Neural cell (in vitro differentiated cells): ENCODE results near the gene C1QTNF4. TPM values are rescaled to one million over a fixed set of nuclear protein-coding genes. Genes with fewer than 3 reads are reported as not detected.

Source experiments
- H2AFZ ChIP-seq: fragments of 200-600, 300-800 bp; sonication (generic), shearing (Covaris generic); 2 replicates; pipeline ENCODE4 v1.6.0; 2014; ENCODE audit warnings: low read depth, mild to moderate bottlenecking, antibody characterized with exemption, low read length, moderate library complexity
- H3F3A ChIP-seq: fragments of 200-600 bp; shearing (Covaris generic); 2 replicates; pipeline ENCODE4 v1.6.1; 2016; ENCODE audit warnings: mild to moderate bottlenecking, moderate library complexity, mixed read lengths, antibody characterized with exemption, low read length; ENCODE audit not compliant: insufficient read depth, poor library complexity, severe bottlenecking
- H3K27ac ChIP-seq: fragments of 200-600, 300-800 bp; sonication (generic), shearing (Covaris generic); 2 replicates; pipeline ENCODE4 v1.5.1; 2014; ENCODE audit warnings: mild to moderate bottlenecking, low read length, moderate library complexity
- H3K27me3 ChIP-seq: fragments of 300-800, 200-600 bp; sonication (generic), shearing (Covaris generic); 2 replicates; pipeline ENCODE4 v1.6.0; 2014; ENCODE audit warnings: mild to moderate bottlenecking, low read depth, low read length, moderate library complexity; ENCODE audit not compliant: insufficient read depth
- H3K36me3 ChIP-seq: fragments of 300-800, 200-600 bp; sonication (generic), shearing (Covaris generic); 2 replicates; pipeline ENCODE4 v1.5.1; 2014; ENCODE audit warnings: mild to moderate bottlenecking, antibody characterized with exemption, low read length, moderate library complexity; ENCODE audit not compliant: insufficient read depth
- H3K4me2 ChIP-seq: fragments of 300-800, 200-600 bp; sonication (generic), shearing (Covaris generic); 2 replicates; pipeline ENCODE4 v1.6.0; 2014; ENCODE audit warnings: mild to moderate bottlenecking, low read length
- H3K4me3 ChIP-seq: fragments of 300-800, 200-600 bp; sonication (generic), shearing (Covaris generic); 2 replicates; pipeline ENCODE4 v1.5.1; 2014; ENCODE audit warnings: mild to moderate bottlenecking, low read length, moderate library complexity
- H3K79me2 ChIP-seq: fragments of 200-600 bp; shearing (Covaris generic); replicated peaks from 2 replicates; pipeline ENCODE4 v1.6.0; 2014; ENCODE audit warnings: mild to moderate bottlenecking, low read length, moderate library complexity; ENCODE audit not compliant: insufficient read depth
- H3K9ac ChIP-seq: fragments of 300-800, 200-600 bp; sonication (generic), shearing (Covaris generic); 2 replicates; pipeline ENCODE4 v1.6.1; 2016; ENCODE audit warnings: mild to moderate bottlenecking, low read length, mixed read lengths
- H3K9me2 ChIP-seq: fragments of 200-600 bp; shearing (Covaris generic); 2 replicates; pipeline ENCODE4 v1.6.1; 2016; ENCODE audit warnings: mild to moderate bottlenecking, low read length, mixed read lengths; ENCODE audit not compliant: insufficient read depth
- H3K9me3 ChIP-seq: fragments of 200-600, 300-800 bp; sonication (generic), shearing (Covaris generic); 2 replicates; pipeline ENCODE4 v1.6.1; 2016; ENCODE audit warnings: mild to moderate bottlenecking, mixed run types, low read length, moderate library complexity, mixed read lengths
- H4K20me1 ChIP-seq: fragments of 200-600 bp; shearing (Covaris generic); 2 replicates; pipeline ENCODE4 v1.6.1; 2016; ENCODE audit warnings: mild to moderate bottlenecking, mixed run types; ENCODE audit not compliant: insufficient read depth
- CTCF ChIP-seq: fragments of 450-650 bp; IDR thresholded peaks from 2 replicates; pipeline ENCODE4 v1.5.1; 2014; ENCODE audit warnings: antibody characterized with exemption, mild to moderate bottlenecking, moderate library complexity; ENCODE audit not compliant: poor library complexity, severe bottlenecking
- EP300 ChIP-seq: fragments of 450-650 bp; conservative IDR thresholded peaks from 2 replicates; pipeline ENCODE4 v1.6.1; 2014; ENCODE audit warnings: antibody characterized with exemption, mild to moderate bottlenecking, moderate library complexity; ENCODE audit not compliant: poor library complexity, severe bottlenecking
- EZH2 ChIP-seq: fragments of 200-600, 300-800 bp; shearing (Covaris generic), sonication (generic); IDR thresholded peaks from 2 replicates; pipeline ENCODE4 v1.6.1; 2014; ENCODE audit warnings: antibody characterized with exemption, low read length, borderline replicate concordance, mild to moderate bottlenecking; ENCODE audit not compliant: insufficient read depth, poor library complexity, severe bottlenecking
- MXI1 ChIP-seq: fragments of 450-650 bp; conservative IDR thresholded peaks from 2 replicates; pipeline ENCODE4 v1.6.1; 2014; ENCODE audit warnings: antibody characterized with exemption, mild to moderate bottlenecking; ENCODE audit not compliant: poor library complexity, severe bottlenecking
- POLR2AphosphoS5 ChIP-seq: IDR thresholded peaks from 2 replicates; pipeline ENCODE4 v1.6.1; 2012
- RAD21 ChIP-seq: fragments of 450-650 bp; conservative IDR thresholded peaks from 2 replicates; pipeline ENCODE4 v1.6.1; 2014; ENCODE audit warnings: antibody characterized with exemption, mild to moderate bottlenecking, moderate library complexity
- SMC3 ChIP-seq: fragments of 450-650 bp; conservative IDR thresholded peaks from 2 replicates; pipeline ENCODE4 v1.6.1; 2014; ENCODE audit warnings: antibody characterized with exemption, mild to moderate bottlenecking, moderate library complexity; ENCODE audit not compliant: poor library complexity
- TAF1 ChIP-seq: IDR thresholded peaks from 2 replicates; pipeline ENCODE4 v1.6.1; 2012; ENCODE audit warnings: low read depth
- polyA plus RNA-seq: library from polyadenylated mRNA; depleted of rRNA; stranded (reverse); fragments of >200 nt; gene quantifications from 2 replicates; pipeline ENCODE4 v1.2.3, GENCODE V29; 2014
- TF ChIP-seq, protein P1 (sequence below): IDR thresholded peaks from 2 replicates; pipeline ENCODE4 v1.6.1; 2012; ENCODE audit warnings: borderline replicate concordance

C1QTNF4 gene
- polyA plus RNA-seq, 1 donor from 2014 or later, result 16.4 TPM

DNA sequence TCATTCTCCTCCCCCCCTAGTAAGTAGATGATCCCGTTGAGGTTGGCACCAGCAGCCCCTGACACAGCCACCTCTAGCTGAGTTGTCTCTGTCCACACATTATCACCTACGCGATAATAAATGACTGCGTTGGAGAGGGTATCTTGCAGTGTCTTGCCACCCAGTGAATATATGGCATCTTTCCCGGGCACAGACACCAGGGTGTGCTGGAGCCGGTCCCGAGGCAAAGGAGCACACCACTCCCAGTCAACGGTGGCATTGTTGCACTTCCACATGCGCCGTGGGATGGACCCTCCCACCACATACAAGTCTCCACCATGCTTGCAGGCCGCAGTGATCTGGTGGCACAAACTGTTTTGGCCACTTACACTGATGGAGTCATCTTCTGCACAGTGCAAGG is 20.9 kb downstream of the C1QTNF4 start:
- Histone ChIP-seq H3K4me2 (no peak overlapping the region), H3K9ac (no peak overlapping the region), H3K4me3 (no peak overlapping the region), H3F3A (no peaks in the 10 kb centered on the region), H3K27ac (no peak overlapping the region), H3K36me3 (no peaks in the 10 kb centered on the region), H3K27me3 (no peaks in the 10 kb centered on the region), H3K9me2 (no peaks in the 10 kb centered on the region), H4K20me1 (no peaks in the 10 kb centered on the region), H2AFZ (no peak overlapping the region), H3K79me2 (peaks cover 25% of the 10 kb centered on the region), H3K9me3 (no peaks in the 10 kb centered on the region)
- TF ChIP-seq CTCF (no peak), EP300 (no peak), MXI1 (no peak), EZH2 (no peak), SMC3 (no peak), TAF1 (no peak), RAD21 (no peak), POLR2AphosphoS5 (no peak)
- TF ChIP-seq, protein P1, sequence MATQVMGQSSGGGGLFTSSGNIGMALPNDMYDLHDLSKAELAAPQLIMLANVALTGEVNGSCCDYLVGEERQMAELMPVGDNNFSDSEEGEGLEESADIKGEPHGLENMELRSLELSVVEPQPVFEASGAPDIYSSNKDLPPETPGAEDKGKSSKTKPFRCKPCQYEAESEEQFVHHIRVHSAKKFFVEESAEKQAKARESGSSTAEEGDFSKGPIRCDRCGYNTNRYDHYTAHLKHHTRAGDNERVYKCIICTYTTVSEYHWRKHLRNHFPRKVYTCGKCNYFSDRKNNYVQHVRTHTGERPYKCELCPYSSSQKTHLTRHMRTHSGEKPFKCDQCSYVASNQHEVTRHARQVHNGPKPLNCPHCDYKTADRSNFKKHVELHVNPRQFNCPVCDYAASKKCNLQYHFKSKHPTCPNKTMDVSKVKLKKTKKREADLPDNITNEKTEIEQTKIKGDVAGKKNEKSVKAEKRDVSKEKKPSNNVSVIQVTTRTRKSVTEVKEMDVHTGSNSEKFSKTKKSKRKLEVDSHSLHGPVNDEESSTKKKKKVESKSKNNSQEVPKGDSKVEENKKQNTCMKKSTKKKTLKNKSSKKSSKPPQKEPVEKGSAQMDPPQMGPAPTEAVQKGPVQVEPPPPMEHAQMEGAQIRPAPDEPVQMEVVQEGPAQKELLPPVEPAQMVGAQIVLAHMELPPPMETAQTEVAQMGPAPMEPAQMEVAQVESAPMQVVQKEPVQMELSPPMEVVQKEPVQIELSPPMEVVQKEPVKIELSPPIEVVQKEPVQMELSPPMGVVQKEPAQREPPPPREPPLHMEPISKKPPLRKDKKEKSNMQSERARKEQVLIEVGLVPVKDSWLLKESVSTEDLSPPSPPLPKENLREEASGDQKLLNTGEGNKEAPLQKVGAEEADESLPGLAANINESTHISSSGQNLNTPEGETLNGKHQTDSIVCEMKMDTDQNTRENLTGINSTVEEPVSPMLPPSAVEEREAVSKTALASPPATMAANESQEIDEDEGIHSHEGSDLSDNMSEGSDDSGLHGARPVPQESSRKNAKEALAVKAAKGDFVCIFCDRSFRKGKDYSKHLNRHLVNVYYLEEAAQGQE, result no peak

- no peak overlapping the region for H3K4me2 ChIP-seq
- no peak for TF ChIP-seq RAD21
- no peak for TF ChIP-seq EZH2
- TF ChIP-seq MXI1, result no peak
- TF ChIP-seq, protein P1, result no peak
- TF ChIP-seq TAF1, result no peak
- TF ChIP-seq EP300, result no peak
- no peak for TF ChIP-seq POLR2AphosphoS5
- TF ChIP-seq SMC3, result no peak
- TF ChIP-seq CTCF, result no peak
- no peaks in the 10 kb centered on the region for H3K27me3 ChIP-seq
- H3K9ac ChIP-seq, result no peak overlapping the region
- H3K79me2 ChIP-seq, result peaks cover 20% of the 10 kb centered on the region
- H2AFZ ChIP-seq, result no peak overlapping the region
- H3K36me3 ChIP-seq, result no peaks in the 10 kb centered on the region
- no peak overlapping the region for H3K27ac ChIP-seq
- no peaks in the 10 kb centered on the region for H3F3A ChIP-seq
- no peaks in the 10 kb centered on the region for H3K9me3 ChIP-seq
- H4K20me1 ChIP-seq, result no peaks in the 10 kb centered on the region
- no peaks in the 10 kb centered on the region for H3K9me2 ChIP-seq
- H3K4me3 ChIP-seq, result no peak overlapping the region
These were observed 21.4 kb downstream of the C1QTNF4 start for GRCh38 chr11:47572715-47573255.
